GM06990 (cell line): ENCODE measurements around the gene CDH10.

ENCODE experiments used
- DNase-seq: peaks from one replicate; pipeline ENCODE4 v3.0.0-alpha.2; 2011; ENCODE audit not compliant: insufficient read length; ENCODE audit errors: extremely low read depth
- H3K27me3 ChIP-seq: replicated peaks from 2 replicates; pipeline ENCODE4 v1.6.0; 2011; ENCODE audit warnings: low read length; ENCODE audit not compliant: control insufficient read depth, insufficient read depth
- H3K36me3 ChIP-seq: 2 replicates; pipeline ENCODE4 v1.5.1; 2011; ENCODE audit warnings: low read length; ENCODE audit not compliant: control insufficient read depth, insufficient read depth
- H3K4me3 ChIP-seq: replicated peaks from 2 replicates; pipeline ENCODE4 v1.5.1; 2011; ENCODE audit warnings: low read depth, mild to moderate bottlenecking, control low read depth, low read length
- TF ChIP-seq, protein P1 (sequence below): IDR thresholded peaks from 2 replicates; pipeline ENCODE4 v1.5.1; 2011; ENCODE audit warnings: low read length, control low read depth, mild to moderate bottlenecking, inconsistent platforms; ENCODE audit not compliant: insufficient read depth, poor library complexity, severe bottlenecking

The CDH10 gene

DNA sequence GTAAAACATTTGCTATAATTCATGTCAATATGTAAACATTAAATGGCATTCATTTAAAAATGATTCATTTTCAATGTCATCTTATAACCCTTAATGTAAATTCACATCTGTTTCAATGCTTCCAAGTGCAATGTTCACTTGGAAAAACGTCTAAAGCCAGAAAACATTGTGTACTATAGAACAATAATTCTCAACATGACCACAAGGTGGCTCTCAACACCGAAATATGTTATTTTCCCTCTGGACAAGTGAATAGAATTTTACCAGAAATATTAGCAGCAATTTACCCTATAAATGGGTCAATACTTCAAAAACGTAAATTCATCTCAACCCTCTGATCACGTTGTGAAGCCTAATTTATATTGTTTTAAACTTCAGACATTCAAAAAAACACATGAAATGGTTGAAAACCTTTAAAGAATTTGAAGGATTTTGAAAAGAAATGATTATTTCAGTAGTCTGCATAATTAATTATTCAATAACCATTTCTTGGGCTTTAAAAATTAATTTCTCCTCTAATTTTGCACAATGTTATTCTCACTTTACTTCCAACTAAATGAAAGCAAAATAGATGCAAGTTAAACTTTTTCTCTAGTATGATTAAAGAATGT, 11.0 kb downstream of the CDH10 start:
- no peaks in the 10 kb centered on the region for H3K27me3 ChIP-seq
- DNase-seq = no peak
- H3K36me3 ChIP-seq = no peaks in the 10 kb centered on the region
- no peak overlapping the region for H3K4me3 ChIP-seq
- TF ChIP-seq, protein P1, sequence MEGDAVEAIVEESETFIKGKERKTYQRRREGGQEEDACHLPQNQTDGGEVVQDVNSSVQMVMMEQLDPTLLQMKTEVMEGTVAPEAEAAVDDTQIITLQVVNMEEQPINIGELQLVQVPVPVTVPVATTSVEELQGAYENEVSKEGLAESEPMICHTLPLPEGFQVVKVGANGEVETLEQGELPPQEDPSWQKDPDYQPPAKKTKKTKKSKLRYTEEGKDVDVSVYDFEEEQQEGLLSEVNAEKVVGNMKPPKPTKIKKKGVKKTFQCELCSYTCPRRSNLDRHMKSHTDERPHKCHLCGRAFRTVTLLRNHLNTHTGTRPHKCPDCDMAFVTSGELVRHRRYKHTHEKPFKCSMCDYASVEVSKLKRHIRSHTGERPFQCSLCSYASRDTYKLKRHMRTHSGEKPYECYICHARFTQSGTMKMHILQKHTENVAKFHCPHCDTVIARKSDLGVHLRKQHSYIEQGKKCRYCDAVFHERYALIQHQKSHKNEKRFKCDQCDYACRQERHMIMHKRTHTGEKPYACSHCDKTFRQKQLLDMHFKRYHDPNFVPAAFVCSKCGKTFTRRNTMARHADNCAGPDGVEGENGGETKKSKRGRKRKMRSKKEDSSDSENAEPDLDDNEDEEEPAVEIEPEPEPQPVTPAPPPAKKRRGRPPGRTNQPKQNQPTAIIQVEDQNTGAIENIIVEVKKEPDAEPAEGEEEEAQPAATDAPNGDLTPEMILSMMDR = peak; percentile 48

DNA sequence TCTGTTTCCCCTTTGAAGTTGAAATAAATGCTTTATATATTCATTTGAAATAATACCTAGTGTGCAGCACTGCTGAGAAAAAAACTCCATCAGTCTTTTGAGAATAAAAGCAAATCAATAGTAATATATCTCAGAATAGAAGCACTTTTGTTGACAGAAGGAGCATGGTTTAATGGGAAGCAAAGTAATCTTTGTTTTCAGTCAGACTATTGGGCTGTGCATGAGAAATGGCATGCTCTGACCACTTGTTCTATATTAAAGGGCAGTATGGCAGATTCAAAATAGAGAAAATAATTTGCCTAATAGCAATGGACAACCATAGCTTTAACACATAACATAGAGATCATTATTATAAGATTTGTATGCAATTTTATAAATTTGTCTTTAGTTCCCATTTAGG, 12.4 kb downstream of the CDH10 start:
- TF ChIP-seq, protein P1 = no peak
- H3K36me3 ChIP-seq = no peaks in the 10 kb centered on the region
- no peak for DNase-seq
- H3K4me3 ChIP-seq = no peak overlapping the region
- H3K27me3 ChIP-seq = no peaks in the 10 kb centered on the region

DNA sequence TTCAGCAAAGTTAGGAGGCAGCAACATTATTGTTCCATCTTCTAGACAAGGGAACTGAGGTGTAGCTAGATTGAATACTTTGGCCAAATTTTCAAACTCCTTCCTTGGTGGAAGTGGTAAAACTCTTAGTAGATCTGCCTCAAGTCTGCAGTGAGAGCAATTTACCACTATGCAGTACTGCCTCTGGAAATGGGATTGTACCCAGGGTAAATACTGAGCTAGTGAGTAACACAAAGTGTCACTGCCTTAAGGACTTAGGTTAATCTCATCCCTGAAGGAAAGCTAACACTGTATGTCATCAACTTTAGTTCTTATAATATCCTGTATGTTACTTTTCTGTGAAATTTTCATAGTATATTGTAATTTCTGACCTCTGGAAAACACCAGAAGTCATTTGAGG, 13.9 kb downstream of the CDH10 start:
- DNase-seq = no peak
- H3K27me3 ChIP-seq = no peaks in the 10 kb centered on the region
- no peak overlapping the region for H3K4me3 ChIP-seq
- H3K36me3 ChIP-seq = no peaks in the 10 kb centered on the region
- TF ChIP-seq, protein P1 = no peak

DNA sequence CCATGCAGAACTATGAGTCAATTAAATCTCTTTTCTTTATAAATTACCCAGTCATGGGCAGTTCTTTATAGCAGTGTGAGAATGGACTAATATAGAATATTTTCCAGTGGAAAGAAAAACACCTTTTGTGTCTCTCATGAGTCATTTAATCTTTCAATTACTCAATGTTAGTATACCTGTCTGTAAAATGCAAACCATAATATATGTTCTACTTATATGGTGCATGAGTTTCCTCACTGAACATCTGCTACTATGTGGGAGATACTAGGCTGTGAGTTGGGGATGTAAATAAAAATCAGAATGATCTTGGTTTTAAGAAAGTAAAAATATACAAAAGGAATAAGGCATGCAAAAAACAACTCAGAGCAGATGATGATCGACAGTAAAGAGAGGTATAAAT, 15.0 kb downstream of the CDH10 start:
- TF ChIP-seq, protein P1 = no peak
- no peaks in the 10 kb centered on the region for H3K36me3 ChIP-seq
- H3K4me3 ChIP-seq = no peak overlapping the region
- no peak for DNase-seq
- no peaks in the 10 kb centered on the region for H3K27me3 ChIP-seq

DNA sequence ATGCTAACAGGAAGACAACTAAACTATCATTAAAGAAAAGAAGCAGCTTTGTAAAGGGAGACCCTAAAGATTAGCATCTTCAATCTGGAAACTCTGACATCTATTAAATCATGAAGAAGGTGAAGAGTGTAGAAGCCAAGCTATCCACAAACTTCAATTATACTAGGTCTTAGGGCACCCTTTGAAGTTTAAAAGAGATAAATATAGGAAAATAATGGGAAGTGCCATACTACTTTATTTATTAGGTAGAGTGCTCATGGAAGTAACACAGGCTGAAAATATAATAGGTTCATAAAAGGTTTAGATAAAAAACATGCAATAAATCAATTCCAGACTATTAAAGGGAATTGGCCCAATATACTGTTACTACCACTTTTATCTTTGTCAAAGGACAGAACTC, 19.9 kb downstream of the CDH10 start:
- TF ChIP-seq, protein P1 = no peak
- DNase-seq = no peak
- Histone ChIP-seq H3K27me3 (no peaks in the 10 kb centered on the region), H3K4me3 (no peak overlapping the region), H3K36me3 (no peaks in the 10 kb centered on the region)

DNA sequence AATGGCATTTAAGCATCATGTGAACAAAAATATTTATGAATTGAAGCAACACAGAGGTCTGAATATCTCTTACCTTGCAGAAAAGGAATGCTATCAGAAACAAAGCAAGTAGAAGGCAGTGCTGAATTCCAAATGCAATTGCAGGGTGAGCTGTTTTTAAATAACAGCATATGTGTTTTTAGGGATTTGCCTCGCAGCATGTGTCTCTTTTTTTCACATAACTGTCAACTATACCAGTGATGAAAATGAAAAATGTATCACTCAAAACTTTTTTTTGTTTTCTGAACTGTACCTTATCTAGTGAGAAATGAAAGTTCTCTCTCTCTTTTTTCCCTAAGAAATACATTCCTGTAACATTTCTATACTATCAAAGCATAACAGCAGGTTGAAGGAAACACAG, 21.2 kb downstream of the CDH10 start:
- TF ChIP-seq, protein P1 = no peak
- no peaks in the 10 kb centered on the region for H3K27me3 ChIP-seq
- DNase-seq = no peak
- no peak overlapping the region for H3K4me3 ChIP-seq
- H3K36me3 ChIP-seq = no peaks in the 10 kb centered on the region
